Measurements from ENCODE around the gene MYBBP1A.

The MYBBP1A gene

DNA sequence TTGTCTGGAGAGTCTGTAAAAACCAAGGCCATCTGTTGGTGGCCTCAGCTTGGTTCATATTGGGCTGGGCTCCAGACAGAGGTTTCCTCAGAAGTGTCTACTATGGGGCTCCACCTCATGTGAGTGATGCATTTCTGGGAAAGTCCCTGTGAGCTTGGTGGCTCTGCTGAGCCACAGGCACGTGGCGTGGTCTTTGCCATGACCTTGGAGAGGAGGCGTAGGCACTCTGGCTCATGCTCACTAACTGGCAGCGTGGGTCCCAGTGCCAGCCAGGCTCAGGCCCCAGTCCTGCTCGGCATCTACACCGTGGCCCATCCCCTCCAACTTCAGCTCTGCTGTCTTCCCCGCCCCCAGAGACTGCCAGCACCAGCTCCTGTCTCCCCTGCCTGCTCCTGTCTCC, 18.5 kb upstream of the MYBBP1A start:
- peak; percentile 62 to 70 for DNase-seq (ENCODE audit: low read depth in 2 of 2)

DNA sequence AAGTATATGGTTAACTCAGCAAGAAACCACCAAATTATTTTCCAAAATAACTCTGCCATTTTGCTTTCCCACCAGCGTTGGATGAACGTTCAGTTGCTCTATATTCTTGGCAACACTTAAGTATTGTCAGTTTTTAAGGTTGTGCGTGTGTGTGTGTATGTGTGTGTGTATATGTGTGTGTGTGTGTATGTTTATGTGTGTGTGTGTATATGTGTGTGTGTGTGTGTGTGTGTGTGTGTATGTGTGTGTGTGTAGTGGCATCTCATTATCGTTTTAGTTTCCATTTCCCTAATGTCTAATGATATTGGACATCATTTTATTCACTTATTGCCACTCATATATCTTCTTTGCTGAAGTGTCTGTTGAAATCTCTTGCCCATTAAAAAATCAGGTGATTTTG, 17.9 kb upstream of the MYBBP1A start:
- DNase-seq (ENCODE audit: low read depth in 2 of 2): no peak

DNA sequence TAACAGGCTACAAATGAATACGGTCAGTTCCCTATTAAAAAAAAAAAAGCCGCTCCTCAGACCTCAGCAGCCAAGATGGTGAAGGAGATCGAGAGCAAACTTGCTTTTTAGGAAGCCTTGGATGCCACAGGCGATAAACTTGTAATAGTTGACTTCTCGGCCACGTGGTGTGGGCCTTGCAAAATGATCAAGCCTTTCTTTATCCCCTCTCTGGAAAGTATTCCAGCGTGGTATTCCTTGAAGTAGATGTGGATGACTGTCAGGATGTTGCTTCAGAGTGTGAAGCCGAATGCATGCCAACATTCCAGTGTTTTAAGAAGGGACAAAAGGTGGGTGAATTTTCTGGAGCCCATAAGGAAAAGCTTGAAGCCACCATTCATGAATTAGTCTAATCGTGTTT, 16.9 kb upstream of the MYBBP1A start:
- DNase-seq (ENCODE audit: low read depth in 2 of 2): no peak

DNA sequence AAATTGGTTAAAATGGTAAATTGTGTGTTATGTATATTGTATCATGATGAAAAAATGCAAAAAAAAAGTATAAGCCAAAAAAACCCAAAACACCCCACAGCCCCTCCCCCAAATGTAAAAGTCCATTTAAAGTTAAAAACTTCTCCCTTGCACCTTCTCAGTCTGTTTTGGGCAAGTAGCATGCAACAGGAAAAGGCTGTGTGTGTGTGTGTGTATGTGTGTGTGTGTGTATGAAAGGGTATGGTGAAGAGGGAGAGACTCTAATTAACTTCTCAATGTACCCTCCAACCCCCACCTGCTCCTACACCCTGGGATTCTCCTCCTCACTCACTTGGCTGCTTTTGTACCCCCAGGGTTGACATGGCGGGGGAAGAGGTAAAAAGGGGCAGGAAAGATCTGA, 14.4 kb upstream of the MYBBP1A start:
- no peak for DNase-seq (ENCODE audit: low read depth in 2 of 2)

DNA sequence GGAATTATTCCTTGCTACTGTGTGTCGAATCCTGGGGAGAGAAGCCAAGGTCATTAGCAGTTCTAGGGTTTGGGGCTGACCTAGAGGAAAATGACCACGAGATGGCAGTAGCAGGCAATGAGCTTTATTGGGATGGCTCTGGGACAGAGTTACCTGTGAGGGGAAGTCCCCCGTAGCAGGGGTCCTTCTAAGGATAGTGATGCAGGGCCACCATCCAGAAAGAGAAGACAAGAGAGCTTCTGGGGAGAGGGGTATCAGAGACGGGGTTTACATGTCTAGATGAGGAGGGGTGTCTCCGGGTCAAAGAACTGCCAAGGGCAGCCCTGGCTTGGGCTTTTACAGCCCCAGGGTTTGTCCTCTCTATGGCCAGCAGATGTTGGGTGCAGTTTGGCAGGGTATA, 11.6 kb upstream of the MYBBP1A start:
- peak in 1 of 2 donors; percentile 28 for DNase-seq (ENCODE audit: low read depth in 2 of 2)

DNA sequence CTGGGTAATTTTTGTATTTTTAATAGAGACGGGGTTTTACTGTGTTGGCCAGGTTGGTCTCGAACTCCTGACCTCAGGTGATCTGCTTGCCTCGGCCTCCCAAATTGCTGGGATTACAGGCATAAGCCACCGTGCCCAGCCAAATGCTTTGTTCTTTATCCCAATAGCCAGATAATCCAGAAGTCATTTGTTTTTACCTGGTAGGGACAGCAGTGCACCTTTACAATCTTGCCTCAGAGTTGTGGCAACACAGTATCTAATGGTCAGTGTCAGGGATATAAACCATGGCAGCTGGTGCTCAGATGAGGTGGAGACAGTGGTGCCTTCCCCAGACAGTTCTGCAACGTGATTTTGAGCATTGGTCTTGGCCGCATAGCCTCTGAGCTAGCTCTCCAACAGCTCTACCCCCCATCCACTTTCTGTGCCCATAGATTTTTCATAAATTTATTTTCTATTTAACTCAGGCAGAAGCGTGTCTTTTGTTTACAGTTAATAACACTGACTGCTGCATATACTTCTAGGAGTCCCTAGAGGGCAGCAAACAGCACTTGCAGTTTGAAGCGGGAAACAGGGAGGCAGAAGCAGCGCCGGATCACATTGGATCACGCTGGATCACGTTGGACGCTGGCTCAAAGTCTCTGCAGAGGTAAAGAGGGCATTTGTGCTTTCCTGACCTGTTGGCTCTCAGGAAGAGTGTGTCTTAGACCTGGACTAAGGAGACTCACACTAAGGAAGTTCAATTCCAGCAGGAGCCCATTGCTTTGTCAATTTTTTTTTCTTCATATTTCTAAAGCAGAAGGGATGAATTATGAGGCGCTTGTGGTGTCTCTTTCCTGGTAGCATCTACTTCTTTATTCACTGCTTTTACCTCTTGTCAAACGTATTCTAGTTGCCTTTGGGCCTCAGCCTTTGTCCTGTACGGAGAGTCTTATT, 10.3 kb upstream of the MYBBP1A start:
- DNase-seq (ENCODE audit: low read depth in 2 of 2): peak in 1 of 2 donors; percentile 28

DNA sequence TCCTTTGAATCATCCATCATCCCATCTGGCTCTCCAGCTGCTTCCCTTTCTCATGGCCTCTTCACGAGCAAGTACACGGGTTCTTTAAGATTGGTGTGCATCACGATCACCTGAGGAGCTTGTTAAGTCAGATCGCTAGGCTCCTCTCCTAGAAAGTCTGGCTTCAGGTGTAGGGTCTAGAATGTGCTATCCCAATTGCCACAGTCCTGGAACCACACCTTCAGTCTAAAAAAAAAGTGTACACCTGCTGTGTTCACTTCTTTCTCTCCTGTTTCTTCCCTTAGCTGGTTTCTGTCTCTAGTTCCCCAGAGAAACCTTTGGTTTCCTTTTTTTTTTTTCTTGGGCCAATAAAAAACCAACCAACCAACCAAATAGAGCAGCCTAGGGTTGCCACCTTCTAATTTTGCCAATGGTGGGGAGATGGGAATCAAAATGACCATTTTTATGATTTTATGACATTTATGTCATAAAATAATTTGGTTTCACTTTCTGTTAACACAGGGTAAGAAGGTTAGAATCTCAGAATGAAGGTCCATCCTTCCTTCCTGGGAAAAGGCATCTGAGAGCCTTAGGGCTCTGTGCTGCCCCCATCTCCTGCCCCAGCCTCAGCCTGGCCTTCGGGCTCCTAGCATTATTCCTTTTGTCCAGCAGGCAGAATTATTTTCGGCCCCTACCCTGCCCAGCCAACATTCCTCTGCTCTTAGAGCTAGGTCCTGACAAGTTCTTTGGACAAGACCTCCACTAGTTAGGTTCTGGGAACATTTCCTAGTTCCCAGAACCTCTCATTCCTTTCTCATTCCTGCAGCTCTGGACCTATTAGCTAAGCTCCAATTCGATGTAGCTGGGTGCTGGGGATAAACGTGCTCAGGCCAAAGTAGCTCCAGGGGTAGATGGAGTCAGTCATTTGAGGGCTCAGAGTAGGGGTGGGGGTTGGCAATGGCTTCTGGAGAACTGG, 7.1 kb upstream of the MYBBP1A start:
- no peak for DNase-seq (ENCODE audit: low read depth in 2 of 2)

DNA sequence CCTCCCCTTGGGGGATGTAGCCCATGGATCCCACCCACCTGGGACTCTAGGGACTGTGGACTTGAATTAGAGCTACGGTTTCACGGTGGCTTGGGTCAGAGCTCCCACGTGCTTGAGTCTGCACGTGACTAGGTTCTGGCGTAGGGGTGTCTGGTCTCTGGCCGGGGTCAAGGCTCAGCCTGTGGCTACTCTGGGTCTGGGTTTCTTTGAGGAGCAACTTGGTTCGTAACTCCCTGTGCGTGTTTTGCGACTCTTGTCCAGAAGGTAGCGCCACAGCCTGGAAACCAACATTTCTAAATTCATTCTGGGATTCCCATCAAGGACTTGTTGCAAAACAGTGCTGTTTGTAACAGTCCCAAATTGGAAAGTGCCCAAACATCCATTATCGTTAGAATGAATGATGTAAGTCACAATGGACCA, 5.7 kb upstream of the MYBBP1A start:
- no peak for DNase-seq (ENCODE audit: low read depth in 2 of 2)

DNA sequence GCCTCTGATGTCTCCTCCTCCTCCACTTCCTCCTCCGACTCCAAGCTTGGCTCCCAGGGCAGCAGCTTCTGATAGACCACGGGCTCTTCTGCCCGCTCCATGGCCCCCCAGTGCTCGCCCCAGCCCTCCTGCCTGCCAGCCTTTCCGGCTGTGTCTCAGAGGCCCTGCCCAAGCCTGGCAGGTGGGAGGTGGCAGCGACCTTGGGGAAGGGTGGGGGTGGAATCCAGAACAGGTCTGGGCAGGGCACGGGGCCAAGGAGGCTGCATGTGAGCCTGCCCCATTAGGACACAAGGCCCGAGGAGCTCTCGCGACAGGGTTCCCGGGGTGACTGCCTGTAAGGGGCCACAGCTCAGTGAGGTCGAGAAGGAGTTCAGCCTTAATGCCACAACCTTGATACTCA, 5.2 kb upstream of the MYBBP1A start, which contains the start of gene GGT6:
GGT6 (minus strand) TSS at position 157 of the 400 bp plus-strand sequence; CDS start at position 101, 56 bp downstream.
- DNase-seq (ENCODE audit: low read depth in 2 of 2): no peak

DNA sequence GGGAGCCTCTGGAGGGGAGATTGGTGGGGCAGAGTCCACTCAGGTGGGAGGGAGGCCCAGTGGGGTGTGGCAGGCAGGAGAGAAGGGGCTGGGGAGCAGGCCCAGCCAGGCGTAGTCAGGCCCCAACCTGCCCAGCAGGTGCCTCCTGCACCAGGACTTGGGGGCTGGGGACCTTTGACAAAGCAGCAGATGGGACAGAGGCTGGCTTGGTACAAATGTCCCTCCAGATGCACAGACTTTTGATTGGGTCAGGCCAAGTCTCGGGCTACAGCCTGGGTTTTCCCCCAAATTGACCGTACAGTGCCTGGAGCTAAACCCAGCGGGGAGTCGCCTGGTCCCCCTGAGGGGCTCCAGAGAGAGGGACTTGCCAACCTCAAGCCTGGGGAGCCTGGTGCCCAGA, 4.8 kb upstream of the MYBBP1A start:
- DNase-seq (ENCODE audit: low read depth in 2 of 2): no peak

DNA sequence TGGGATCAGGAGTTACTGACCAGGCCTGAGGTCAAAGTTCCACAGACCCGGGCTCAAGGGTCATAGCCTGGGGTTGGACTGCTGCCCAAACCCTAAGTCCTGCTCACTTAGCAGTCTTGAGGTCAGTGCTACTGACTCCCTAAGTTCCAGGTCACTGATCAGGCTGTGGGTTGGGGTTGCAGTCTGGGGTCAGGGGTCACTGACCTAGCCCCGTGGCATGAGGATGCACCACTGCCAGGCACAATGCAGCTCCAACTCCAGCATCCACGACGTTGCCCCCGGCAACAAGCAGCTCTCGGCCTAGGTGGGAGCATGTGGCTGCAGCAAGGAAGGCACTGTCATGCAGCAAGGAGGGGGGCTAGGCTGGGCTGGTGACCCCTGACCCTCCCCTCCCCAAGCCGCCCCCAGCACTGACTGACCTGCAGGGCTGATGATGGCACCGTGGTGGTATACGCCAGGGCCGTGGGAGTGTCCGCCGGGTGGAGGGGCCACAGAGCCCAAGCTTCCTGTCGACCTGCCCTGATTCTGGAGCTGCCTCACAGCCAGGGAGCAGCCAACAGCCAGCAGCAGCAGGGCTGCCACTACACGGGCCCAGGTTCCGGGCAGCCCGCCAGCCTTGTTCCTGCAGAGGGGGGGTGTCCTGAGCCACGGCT, 4.1 kb upstream of the MYBBP1A start:
- DNase-seq (ENCODE audit: low read depth in 2 of 2): no peak

DNA sequence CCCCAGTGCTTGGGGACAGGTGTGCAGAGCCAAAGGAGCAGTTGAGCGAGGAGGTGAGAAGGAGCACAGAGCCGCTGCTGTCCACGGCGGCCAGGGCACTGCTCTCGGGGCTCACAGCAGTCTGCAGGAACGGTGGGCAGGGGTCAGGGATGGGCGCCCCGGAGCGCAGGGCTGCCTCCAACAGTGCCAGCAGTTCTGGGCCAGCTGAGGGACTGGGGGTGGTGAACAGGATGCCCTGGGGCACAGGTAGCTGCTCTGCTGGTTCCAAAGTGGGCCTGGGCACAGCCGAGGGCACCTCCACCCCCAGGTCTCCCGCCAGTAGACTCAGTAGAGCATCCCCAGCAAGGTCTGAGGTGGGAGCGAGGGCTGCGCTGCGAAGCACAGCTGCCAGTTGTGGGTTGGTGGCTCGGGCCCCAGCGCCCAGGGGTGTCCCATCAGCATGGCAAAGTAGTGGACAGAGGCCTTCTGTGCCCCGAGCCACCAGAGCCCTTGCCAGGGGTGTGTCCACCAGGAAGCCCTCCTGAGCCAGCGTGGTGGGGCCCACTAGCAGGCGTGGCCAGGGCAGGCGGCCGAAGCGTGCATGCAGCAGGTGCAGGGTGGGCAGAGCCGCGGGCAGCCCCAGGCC, 3.3 kb upstream of the MYBBP1A start:
- no peak for DNase-seq (ENCODE audit: low read depth in 2 of 2)

DNA sequence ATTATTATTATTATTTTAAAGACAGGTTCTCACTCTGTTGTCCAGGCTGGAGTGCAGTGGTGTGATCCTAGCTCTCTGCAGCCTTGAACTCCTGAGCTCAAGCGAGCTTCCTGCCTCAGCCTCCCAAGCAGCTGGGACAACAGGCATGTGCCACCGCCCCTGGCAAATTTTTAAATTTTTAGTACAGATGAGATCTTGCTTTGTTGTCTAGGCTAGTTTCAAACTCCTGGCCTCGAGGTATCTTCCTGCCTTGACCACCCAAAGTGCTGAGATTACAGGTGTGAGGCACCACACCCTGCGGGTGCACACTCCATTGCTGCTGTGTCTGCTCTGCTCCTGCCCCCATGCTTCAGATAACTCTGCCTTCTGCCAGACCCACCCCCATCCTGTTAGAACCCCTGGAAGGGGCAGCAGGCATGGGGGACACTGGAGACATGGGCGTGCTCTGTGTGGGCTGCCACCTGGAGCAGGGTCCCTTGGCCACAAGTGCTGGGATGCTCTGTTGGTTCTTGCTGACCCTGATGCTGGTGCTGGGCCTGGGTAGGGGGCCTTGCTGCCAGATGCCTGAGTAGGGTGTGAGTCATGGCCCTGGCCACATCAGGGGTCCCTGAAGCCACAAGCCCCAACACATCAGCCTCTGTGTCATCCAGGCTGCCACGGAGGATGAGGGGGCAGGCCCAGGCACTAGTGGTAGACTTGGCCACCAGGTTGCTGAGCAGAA, 2.6 kb upstream of the MYBBP1A start:
- no peak for DNase-seq (ENCODE audit: low read depth in 2 of 2)

DNA sequence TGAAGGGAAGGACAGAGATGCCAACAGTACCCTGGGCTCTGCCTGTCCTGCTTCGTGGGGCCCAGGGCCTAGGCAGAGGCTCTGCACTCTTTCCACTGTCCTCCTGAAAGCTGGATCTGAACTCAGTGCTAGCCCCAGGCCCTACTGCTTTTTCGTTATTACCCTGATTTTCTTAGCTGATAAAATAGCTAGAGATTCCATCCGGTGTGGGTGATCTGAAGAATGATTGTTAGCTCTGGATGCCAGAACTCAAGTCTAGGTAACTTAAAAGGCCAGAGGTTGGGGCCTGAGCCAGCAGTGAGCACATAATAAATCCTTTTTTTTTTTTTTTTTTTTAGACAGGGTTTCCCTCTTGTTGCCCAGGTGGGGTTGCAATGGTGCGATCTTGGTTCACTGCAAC, 1.8 kb upstream of the MYBBP1A start:
- no peak for DNase-seq (ENCODE audit: low read depth in 2 of 2)

DNA sequence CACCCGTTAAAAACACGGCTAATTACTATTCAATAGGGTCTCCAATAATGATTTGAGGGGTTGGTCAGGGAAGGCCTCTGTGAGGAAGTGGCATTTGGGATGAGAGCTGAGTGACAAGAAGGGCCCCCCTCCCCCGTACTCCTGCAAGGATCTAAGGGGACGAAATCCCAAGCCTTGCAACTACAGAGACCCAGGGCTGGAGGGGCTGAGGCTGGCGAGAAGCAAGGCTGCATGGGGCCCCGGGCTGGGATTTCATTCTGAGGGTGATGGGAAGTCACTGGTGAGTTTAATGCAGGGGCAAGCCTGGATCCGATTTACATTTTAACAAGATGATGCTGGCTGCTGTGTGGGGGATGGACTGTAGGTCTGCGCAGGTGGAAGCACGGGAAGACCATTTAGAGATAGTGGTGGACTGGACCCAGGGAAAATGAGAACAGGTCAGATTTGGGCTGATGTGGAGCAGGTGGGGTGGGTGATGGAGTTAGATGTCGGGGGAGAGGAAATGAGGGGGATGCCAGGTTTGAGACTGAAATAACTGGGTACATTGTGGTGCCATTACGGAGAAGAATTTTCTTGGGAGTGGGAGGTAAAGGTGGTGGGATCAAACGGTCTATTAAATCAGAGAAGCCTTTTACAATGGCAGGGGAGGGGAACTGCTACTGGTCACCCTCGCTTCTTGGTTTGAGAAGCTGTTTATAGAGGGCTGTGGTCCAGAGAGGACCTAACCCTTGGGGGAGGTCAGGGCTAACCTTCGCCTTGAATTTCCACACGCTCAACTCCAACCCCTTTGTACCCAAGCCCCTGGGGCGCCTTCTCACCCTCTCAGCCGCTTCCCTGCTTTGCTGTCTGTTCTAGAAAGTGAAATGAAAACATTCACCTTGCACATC, 932 bp upstream of the MYBBP1A start:
- DNase-seq (ENCODE audit: low read depth in 2 of 2): no peak

DNA sequence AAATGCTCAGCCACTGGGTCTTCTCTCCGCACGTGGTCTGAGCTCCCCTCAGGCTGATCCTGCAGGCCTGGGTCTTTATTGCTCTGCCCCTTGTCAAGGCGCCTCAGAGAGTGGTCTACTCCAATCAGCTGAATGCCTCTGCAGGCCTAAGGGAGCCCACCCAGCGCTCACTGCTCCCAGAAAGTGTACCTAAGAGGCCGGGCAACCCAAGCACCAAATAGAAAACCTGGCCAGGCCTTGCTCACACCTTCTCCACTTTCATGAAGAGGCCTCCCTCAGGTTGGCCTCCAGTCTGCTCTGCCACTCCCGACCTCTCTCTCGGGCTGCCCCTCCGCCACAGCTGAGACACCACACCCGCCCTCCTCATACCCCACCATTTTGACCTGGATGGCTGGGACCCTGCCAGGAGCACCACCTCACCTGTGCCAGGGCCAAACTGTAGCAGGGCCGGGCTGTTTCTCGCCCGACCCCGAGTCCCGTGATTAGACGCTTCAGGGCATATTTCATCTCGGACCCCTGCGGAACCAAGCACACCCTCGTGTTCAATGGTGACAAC, 665 bp downstream of the MYBBP1A start:
- DNase-seq (ENCODE audit: low read depth in 2 of 2): no peak

DNA sequence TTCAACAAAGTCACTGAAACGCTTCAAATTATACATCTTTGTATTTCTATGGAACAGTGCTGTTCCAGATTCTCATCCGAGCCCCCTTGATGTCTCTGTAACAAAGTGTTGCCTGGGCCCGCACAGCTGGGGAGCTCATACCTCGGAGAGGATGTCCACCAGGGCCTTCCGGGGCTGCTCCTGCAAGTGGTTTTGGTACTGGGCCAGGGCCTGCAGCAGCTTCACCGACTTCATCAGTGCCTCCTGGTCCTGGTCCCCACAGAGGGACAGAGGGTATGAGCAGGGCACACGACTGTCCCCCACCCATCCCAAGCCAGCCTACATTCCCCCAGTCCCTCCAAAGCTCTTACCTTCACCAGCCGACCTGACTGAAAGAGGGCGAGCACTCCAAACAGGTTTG, 1.5 kb downstream of the MYBBP1A start:
- no peak for DNase-seq (ENCODE audit: low read depth in 2 of 2)

DNA sequence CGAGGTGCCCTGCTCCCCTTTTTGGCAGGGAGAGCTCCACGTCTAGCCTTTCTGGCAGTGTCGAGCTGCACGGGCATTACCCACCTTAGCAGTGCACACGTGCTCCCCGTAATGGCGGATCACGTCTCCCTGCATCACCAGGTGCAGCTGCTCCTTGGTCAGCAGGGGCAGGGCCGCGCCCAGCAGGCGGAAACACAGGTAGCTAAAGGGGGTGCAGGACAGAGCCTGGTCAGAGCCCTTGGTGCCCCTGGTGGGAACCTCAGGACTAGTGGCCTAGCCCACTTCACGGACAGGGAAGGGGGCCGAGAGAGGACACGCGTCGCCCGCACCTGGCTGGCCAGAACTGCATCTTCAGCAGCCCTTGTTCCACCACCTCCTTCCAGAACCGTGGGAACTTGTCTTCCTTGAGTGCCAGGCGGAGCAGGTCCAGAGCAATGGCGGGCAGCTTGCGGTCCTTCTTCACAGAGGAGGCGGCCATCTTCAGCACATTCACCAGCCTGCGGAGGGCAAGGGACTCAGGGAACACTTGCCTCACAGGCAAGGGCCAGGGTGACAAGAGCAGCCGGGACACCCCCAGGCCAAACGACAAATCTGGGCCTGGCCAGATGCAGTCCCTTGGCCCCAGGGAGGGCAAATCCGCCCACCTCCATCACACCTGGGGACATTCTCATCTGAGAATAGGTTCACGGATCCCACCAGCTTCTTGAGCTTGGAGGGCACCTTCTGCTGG, 3.2 kb downstream of the MYBBP1A start:
- no peak for DNase-seq (ENCODE audit: low read depth in 2 of 2)

DNA sequence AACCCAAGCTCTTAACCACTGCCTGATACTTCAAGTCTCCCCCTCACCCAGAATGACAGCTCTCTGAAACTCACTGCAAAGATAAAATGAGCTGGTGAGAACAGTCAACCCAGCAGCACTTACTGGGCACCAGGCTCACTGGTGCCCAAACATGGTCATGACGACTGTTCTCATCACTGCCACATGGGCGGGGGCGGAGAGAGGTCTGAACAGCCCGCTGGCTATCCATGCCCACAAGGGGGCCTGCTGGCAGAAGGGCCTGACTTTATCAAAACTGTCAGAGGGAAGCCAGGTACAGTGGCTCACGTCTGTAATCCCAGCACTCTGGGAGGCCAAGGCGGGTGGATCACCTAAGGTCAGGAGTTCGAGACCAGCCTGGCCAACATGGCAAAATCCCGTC, 4.0 kb downstream of the MYBBP1A start:
- DNase-seq (ENCODE audit: low read depth in 2 of 2): no peak
